Liver (tissue), 9 donors: Measurements from ENCODE around the gene SRGAP3. TPM values are rescaled to one million over a fixed set of nuclear protein-coding genes. Genes with fewer than 3 reads are reported as not detected.

Source experiments
- DNase-seq: peaks from one replicate; pipeline ENCODE4 v3.0.0-alpha.2; 2017; ENCODE audit warnings: low spot score
- H3K27ac ChIP-seq, 2 donors: one replicate each; pipeline ENCODE4 v1.7.0; 2013; ENCODE audit warnings: inconsistent platforms in 2 of 2, low read length in 2 of 2, control low read depth in 1 of 2, low read depth in 1 of 2, mild to moderate bottlenecking in 1 of 2
- H3K27me3 ChIP-seq, 4 donors: one replicate each; pipeline versions ENCODE4 v1.6.1 to v1.7.0; 2013; ENCODE audit warnings: low read length in 3 of 4, inconsistent platforms in 1 of 4, mild to moderate bottlenecking in 1 of 4, moderate library complexity in 1 of 4; ENCODE audit not compliant: control insufficient read depth in 4 of 4, insufficient read depth in 4 of 4
- H3K36me3 ChIP-seq, 4 donors: one replicate each; pipeline versions ENCODE4 v1.6.1 to v1.7.0; 2013; ENCODE audit warnings: low read length in 3 of 4, mild to moderate bottlenecking in 3 of 4, low read depth in 1 of 4, moderate library complexity in 1 of 4; ENCODE audit not compliant: control insufficient read depth in 4 of 4, insufficient read depth in 3 of 4
- H3K4me1 ChIP-seq, 4 donors: one replicate each; pipeline versions ENCODE4 v1.6.1 to v1.7.0; 2013; ENCODE audit warnings: low read length in 3 of 4, mild to moderate bottlenecking in 3 of 4, moderate library complexity in 1 of 4; ENCODE audit not compliant: control insufficient read depth in 4 of 4, insufficient read depth in 4 of 4
- H3K4me3 ChIP-seq, 3 donors: one replicate each; pipeline versions ENCODE4 v1.6.1 to v1.7.0; 2013; ENCODE audit warnings: low read length in 3 of 3, control low read depth in 1 of 3, low read depth in 1 of 3, mild to moderate bottlenecking in 1 of 3
- H3K9ac ChIP-seq, 2 donors: one replicate each; pipeline ENCODE4 v1.7.0; 2013; ENCODE audit warnings: low read length in 2 of 2, mild to moderate bottlenecking in 2 of 2, moderate library complexity in 2 of 2, control low read depth in 1 of 2, low read depth in 1 of 2
- H3K9me3 ChIP-seq, 4 donors: one replicate each; pipeline versions ENCODE4 v1.6.1 to v1.7.0; 2013; ENCODE audit warnings: low read length in 3 of 4; ENCODE audit not compliant: control insufficient read depth in 4 of 4
- EGR1 ChIP-seq, 2 donors: IDR thresholded peaks; 2 replicates each; pipeline ENCODE4 v1.6.1; 2016 to 2018; ENCODE audit warnings: antibody characterized with exemption in 2 of 2, low read depth in 2 of 2
- FOXA1 ChIP-seq: IDR thresholded peaks from 2 replicates; pipeline ENCODE4 v1.6.1; 2016; ENCODE audit warnings: antibody characterized with exemption
- GABPA ChIP-seq, 2 donors: IDR thresholded peaks in 1 of 2; conservative IDR thresholded peaks in 1 of 2; 2 replicates each; pipeline ENCODE4 v1.6.1; 2016; ENCODE audit warnings: antibody characterized with exemption in 2 of 2, mild to moderate bottlenecking in 1 of 2, moderate library complexity in 1 of 2
- HNF4A ChIP-seq, 2 donors: conservative IDR thresholded peaks; 2 replicates each; pipeline ENCODE4 v1.6.1; 2016; ENCODE audit warnings: antibody characterized with exemption in 2 of 2, mild to moderate bottlenecking in 2 of 2
- HNF4G ChIP-seq: IDR thresholded peaks from 2 replicates; pipeline ENCODE4 v1.6.1; 2016; ENCODE audit warnings: antibody characterized with exemption
- JUND ChIP-seq, 2 donors: IDR thresholded peaks; 2 replicates each; pipeline ENCODE4 v1.6.1; 2016; ENCODE audit warnings: antibody characterized with exemption in 2 of 2
- NR2F2 ChIP-seq: IDR thresholded peaks from 2 replicates; pipeline ENCODE4 v1.6.1; 2016; ENCODE audit warnings: antibody characterized with exemption
- RAD21 ChIP-seq, 2 donors: IDR thresholded peaks; 2 replicates each; pipeline ENCODE4 v1.6.1; 2016; ENCODE audit warnings: antibody characterized with exemption in 2 of 2, mild to moderate bottlenecking in 2 of 2
- RXRA ChIP-seq, 2 donors: IDR thresholded peaks; 2 replicates each; pipeline ENCODE4 v1.6.1; 2017 to 2018; ENCODE audit warnings: antibody characterized with exemption in 2 of 2, mild to moderate bottlenecking in 1 of 2
- SP1 ChIP-seq: IDR thresholded peaks from 2 replicates; pipeline ENCODE4 v1.6.1; 2018; ENCODE audit warnings: antibody characterized with exemption, mild to moderate bottlenecking
- TAF1 ChIP-seq: conservative IDR thresholded peaks from 2 replicates; pipeline ENCODE4 v1.6.1; 2016; ENCODE audit warnings: antibody characterized with exemption, mild to moderate bottlenecking
- YY1 ChIP-seq: IDR thresholded peaks from 2 replicates; pipeline ENCODE4 v1.6.1; 2016; ENCODE audit warnings: antibody characterized with exemption, mild to moderate bottlenecking
- WGBS: extraction: QIAGEN DNeasy Blood & Tissue Kit; methylation state at CpG from one replicate; pipeline ENCODE4 v1.1.7; 2013; 5-methylcytosine and 5-hydroxymethylcytosine counted together
- polyA plus RNA-seq, 2 donors: library from polyadenylated mRNA; stranded (reverse) in 1 of 2; unstranded in 1 of 2; fragments of 200-250 nt in 1 of 2; fragments of >200 nt in 1 of 2; fragmentation: Nextera tagmentation in 1 of 2; extraction: Ambion mirVana in 1 of 2; gene quantifications; one replicate each; pipeline versions ENCODE4 v1.2.1 to v1.2.3, GENCODE V29; 2013 to 2015
- total RNA-seq, 2 donors: library from RNA; depleted of rRNA; stranded (reverse); fragments of >200 nt; gene quantifications; one replicate each; pipeline ENCODE4 v1.2.3, GENCODE V29; 2014
- TF ChIP-seq, protein P1 (sequence below): fragments of 150-350 bp; IDR thresholded peaks from 2 replicates; pipeline ENCODE4 v1.5.1; 2017; ENCODE audit warnings: improper control_type of control experiment, low read depth, low read length; ENCODE audit not compliant: missing input control
- TF ChIP-seq, protein P2 (sequence below): IDR thresholded peaks from 2 replicates; pipeline ENCODE4 v1.6.1; 2016; ENCODE audit warnings: antibody characterized with exemption
- donor health status: healthy.
- donor health status: healthy.
- donor health status: healthy.
- donor health status: healthy.
- donor health status: healthy.

SRGAP3 gene
- total and polyA plus RNA-seq, 4 donors, result 0.61 to 4.2 (median 1.6) TPM

DNA sequence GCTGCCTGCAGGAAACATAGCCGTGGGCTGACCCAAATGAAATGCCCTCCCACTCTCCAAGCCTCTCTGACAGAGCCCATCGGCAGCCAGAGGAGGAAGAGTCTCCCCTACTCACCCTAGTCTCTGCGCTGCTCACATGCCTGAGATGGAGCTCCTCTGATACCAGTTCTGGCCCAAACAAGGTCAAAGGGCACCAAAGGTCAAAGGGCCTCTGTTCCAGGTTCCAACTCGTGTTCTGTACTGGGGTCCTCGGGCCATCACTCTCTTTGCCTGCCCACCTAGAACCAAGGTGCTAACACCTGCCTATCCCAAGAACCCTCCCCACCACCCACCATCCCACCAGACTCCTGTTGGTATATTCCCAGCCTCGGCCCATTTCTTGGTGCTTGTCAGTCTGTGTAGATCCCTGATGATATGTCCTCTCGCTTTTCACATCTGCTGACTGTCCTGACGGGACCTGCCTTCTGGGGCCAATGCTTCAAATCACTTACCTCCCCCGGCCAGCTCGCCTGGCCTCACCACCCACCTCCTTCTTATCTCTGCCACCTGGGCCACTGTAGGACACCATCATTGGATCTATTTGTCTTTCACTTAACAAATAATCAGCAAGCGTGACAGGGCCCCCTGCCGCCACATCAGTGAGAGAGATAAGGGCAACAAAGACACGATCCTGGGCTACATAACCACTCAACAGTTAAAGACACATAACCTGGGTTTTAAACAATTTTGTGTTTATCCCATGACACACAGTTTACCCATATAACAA, 90.4 kb downstream of the SRGAP3 start:
- Histone ChIP-seq H3K9me3 (no peaks in the 10 kb centered on the region), H3K4me1 (no peaks in the 10 kb centered on the region), H3K9ac (no peak overlapping the region), H3K4me3 (no peak overlapping the region), H3K27ac (no peak overlapping the region), H3K36me3 (no peaks in the 10 kb centered on the region), H3K27me3 (no peaks in the 10 kb centered on the region)
- TF ChIP-seq FOXA1, result no peak
- TF ChIP-seq RAD21 (IDR thresholded peaks at IDR 0.05), result no peak
- no peak for TF ChIP-seq SP1
- no peak for TF ChIP-seq NR2F2
- no peak for DNase-seq
- 88% methylated on average over 13 of the region's 13 CpGs for WGBS

DNA sequence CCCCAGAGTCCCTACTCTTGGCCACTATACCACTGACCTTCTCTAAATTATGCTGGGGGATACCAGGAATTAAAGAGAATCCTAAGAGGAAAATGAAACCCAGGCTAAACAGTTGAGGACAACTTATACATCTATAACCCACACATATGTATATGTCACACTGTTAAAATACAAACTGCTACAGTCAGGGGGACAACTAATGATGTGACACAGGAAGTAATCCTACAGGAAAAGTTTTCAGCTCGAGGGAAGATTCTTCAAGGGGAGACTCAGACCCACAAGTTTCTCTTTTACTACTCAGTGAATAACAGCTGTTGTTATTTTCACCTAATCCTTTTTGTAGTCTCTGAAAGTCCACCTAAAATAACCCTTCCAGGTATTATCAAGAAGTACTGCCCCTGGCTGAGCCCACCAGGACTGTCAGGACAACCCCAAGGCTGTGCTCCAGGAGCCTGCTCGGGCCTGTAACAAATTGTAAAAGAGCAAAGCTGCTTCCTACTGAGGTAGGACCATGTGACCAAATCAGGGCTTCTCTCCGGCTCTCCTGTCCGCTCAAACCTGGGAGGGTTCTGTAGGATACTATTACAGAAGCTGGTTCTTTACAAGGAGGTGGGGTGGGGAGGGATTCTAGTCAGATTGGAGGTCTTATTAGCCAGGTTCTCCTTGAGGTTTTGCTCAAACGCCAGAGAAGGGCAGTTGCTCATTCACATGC, 91.6 kb downstream of the SRGAP3 start:
- Histone ChIP-seq H3K27me3 (no peaks in the 10 kb centered on the region), H3K9me3 (no peaks in the 10 kb centered on the region), H3K4me3 (no peak overlapping the region), H3K36me3 (no peaks in the 10 kb centered on the region), H3K9ac (no peak overlapping the region), H3K27ac (no peak overlapping the region), H3K4me1 (no peaks in the 10 kb centered on the region)
- DNase-seq, result no peak
- WGBS, result 87% methylated on average over 5 of the region's 5 CpGs
- TF ChIP-seq, protein P1, sequence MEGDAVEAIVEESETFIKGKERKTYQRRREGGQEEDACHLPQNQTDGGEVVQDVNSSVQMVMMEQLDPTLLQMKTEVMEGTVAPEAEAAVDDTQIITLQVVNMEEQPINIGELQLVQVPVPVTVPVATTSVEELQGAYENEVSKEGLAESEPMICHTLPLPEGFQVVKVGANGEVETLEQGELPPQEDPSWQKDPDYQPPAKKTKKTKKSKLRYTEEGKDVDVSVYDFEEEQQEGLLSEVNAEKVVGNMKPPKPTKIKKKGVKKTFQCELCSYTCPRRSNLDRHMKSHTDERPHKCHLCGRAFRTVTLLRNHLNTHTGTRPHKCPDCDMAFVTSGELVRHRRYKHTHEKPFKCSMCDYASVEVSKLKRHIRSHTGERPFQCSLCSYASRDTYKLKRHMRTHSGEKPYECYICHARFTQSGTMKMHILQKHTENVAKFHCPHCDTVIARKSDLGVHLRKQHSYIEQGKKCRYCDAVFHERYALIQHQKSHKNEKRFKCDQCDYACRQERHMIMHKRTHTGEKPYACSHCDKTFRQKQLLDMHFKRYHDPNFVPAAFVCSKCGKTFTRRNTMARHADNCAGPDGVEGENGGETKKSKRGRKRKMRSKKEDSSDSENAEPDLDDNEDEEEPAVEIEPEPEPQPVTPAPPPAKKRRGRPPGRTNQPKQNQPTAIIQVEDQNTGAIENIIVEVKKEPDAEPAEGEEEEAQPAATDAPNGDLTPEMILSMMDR, result no peak
- TF ChIP-seq, protein P2, sequence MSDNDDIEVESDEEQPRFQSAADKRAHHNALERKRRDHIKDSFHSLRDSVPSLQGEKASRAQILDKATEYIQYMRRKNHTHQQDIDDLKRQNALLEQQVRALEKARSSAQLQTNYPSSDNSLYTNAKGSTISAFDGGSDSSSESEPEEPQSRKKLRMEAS, result no peak
- no peak for TF ChIP-seq HNF4A (conservative IDR thresholded peaks at IDR 0.05)
- no peak for TF ChIP-seq HNF4G

DNA sequence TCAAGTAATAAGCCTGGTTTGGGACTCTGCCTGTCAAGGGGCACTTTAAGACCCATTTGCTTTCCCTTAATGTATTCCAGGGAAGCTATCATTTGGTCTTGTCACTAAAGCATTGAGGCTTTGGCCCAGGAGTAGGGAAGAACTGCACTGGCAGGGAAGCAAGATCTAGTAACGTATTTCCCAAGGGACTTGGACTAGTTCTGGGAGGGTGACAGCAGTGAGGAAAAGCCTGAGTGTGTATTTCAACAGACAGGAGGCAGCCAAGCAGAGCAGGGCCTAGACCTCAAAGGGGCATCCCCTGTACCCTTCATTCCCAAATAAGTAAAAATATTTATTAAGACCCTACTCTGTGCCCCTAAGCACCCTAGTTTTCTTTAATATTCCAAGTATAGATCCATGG, 92.8 kb downstream of the SRGAP3 start:
- Histone ChIP-seq H3K36me3 (no peaks in the 10 kb centered on the region), H3K4me3 (no peak overlapping the region), H3K4me1 (no peaks in the 10 kb centered on the region), H3K9me3 (no peaks in the 10 kb centered on the region), H3K27ac (no peak overlapping the region), H3K9ac (no peak overlapping the region), H3K27me3 (no peaks in the 10 kb centered on the region)
- DNase-seq, result no peak
- 92% methylated on average over 1 of the region's 1 CpG for WGBS
- TF ChIP-seq RAD21 (IDR thresholded peaks at IDR 0.05) (no peak), HNF4A (conservative IDR thresholded peaks at IDR 0.05) (no peak), GABPA (IDR thresholded peaks at IDR 0.05 in 1 of 2, conservative IDR thresholded peaks at IDR 0.05 in 1 of 2) (no peak), JUND (IDR thresholded peaks at IDR 0.05) (no peak), SP1 (no peak), YY1 (no peak), RXRA (IDR thresholded peaks at IDR 0.05) (no peak), EGR1 (IDR thresholded peaks at IDR 0.05; ENCODE audit: low read depth in 2 of 2) (no peak), NR2F2 (no peak), HNF4G (no peak), FOXA1 (no peak), TAF1 (no peak)
- TF ChIP-seq, protein P2, result no peak
- TF ChIP-seq, protein P1, result no peak
